ENCODE data around the gene IL6R.

- no peak for TF ChIP-seq CTCF (conservative IDR thresholded peaks at IDR 0.05)
- no peak for TF ChIP-seq ZFX (IDR thresholded peaks at IDR 0.05)
Measured at GRCh38 chr1:154501423-154502065, 96.4 kb downstream of the IL6R start.
